Measurements from ENCODE around the gene CLDN12.

Gene CLDN12

DNA sequence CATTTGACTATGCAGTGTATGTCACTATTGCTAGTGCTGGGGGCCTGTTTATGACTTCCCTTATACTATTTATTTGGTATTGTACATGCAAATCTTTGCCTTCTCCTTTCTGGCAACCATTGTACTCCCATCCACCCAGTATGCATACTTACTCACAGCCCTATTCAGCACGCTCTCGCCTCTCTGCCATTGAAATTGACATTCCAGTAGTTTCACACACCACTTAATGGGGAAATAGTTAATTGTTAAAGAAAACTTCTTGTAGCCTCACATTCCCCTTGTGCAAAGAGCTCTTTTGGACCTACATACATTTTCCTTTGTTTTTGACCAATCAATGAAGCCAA, 9.9 kb downstream of the CLDN12 start:
- Histone ChIP-seq H3K14ac (ENCODE audit: low read length) (no peak overlapping the region), H2BK5ac (ENCODE audit: low read length) (no peak overlapping the region), H2AK5ac (ENCODE audit: low read depth, low read length) (no peak overlapping the region), H3K9ac (ENCODE audit: low read depth, low read length, poor library complexity) (no peak overlapping the region), H2AFZ (ENCODE audit: low read length) (no peak overlapping the region), H3K4me3 (ENCODE audit: low read length in 2 of 2) (no peak overlapping the region), H3K18ac (ENCODE audit: low read length) (no peak overlapping the region), H3K36me3 (replicated peaks in 1 of 2; ENCODE audit: control insufficient read depth in 2 of 2, insufficient read depth in 2 of 2, low read length in 2 of 2) (peaks cover 8 to 68% of the 10 kb centered on the region in 2 donors), H4K8ac (ENCODE audit: low read depth, low read length) (no peak overlapping the region), H2BK120ac (ENCODE audit: low read depth, low read length) (no peak overlapping the region), H3K79me1 (ENCODE audit: low read depth, low read length) (peaks cover 2% of the 10 kb centered on the region), H3K23ac (ENCODE audit: low read depth, low read length, poor library complexity) (no peak overlapping the region), H3K4ac (ENCODE audit: low read length) (no peak overlapping the region), H4K91ac (ENCODE audit: low read depth, low read length, poor library complexity) (no peak overlapping the region), H3K9me3 (replicated peaks in 1 of 2; ENCODE audit: control insufficient read depth in 2 of 2, insufficient read depth in 1 of 2, low read depth in 1 of 2, low read length in 2 of 2) (peaks cover 0 to 2% of the 10 kb centered on the region in 2 donors), H3K4me2 (ENCODE audit: insufficient read depth, low read length, poor library complexity, severe bottlenecking) (no peak overlapping the region), H2BK12ac (ENCODE audit: low read length) (no peak overlapping the region), H2BK15ac (ENCODE audit: low read length) (no peak overlapping the region), H3K27ac (replicated peaks; ENCODE audit: low read length) (no peak overlapping the region), H3K27me3 (ENCODE audit: control insufficient read depth in 3 of 3, insufficient read depth in 3 of 3, low read depth in 1 of 3, low read length in 3 of 3) (no peaks in the 10 kb centered on the region), H3K4me1 (ENCODE audit: control insufficient read depth in 2 of 2, insufficient read depth in 1 of 2, low read depth in 1 of 2, low read length in 2 of 2) (no peaks in the 10 kb centered on the region)
- WGBS, 2 donors (ENCODE audit: extremely low coverage in 2 of 2, insufficient read length in 2 of 2, insufficient replicate concordance in 1 of 2), result no CpG with 5 or more reads among the region's 2 CpGs
- DNase-seq (ENCODE audit: low spot score), result no peak

DNA sequence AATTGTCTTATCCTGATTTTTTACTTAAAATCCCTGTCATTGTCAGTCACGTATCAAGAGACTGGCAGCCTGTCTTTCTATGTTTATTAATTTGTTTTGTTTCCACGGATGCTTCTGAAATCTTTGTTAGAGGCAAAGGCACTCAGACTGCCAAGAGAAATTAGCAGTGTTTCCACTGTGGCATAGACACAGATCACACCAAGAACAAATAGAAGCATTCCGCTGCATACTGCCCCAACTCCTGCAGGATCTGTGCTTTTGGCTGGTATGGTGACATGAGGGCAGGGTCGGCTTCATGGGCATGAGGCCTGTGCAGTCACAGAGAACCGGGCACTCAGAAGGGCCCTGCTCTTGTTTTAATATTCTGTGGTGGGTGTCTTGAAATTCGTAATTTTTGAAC, 18.4 kb downstream of the CLDN12 start:
- H2BK120ac ChIP-seq (ENCODE audit: low read depth, low read length), result no peak overlapping the region
- no peak overlapping the region for H3K4me2 ChIP-seq (ENCODE audit: insufficient read depth, low read length, poor library complexity, severe bottlenecking)
- no peaks in the 10 kb centered on the region for H3K9me3 ChIP-seq (replicated peaks in 1 of 2; ENCODE audit: control insufficient read depth in 2 of 2, insufficient read depth in 1 of 2, low read depth in 1 of 2, low read length in 2 of 2)
- no peak overlapping the region for H2BK15ac ChIP-seq (ENCODE audit: low read length)
- no peak overlapping the region for H4K91ac ChIP-seq (ENCODE audit: low read depth, low read length, poor library complexity)
- no peak overlapping the region for H2BK5ac ChIP-seq (ENCODE audit: low read length)
- no peak overlapping the region for H3K14ac ChIP-seq (ENCODE audit: low read length)
- WGBS, 2 donors (ENCODE audit: extremely low coverage in 2 of 2, insufficient read length in 2 of 2, insufficient replicate concordance in 1 of 2), result no CpG with 5 or more reads among the region's 6 CpGs
- no peak overlapping the region for H2BK12ac ChIP-seq (ENCODE audit: low read length)
- no peak overlapping the region for H3K9ac ChIP-seq (ENCODE audit: low read depth, low read length, poor library complexity)
- H4K8ac ChIP-seq (ENCODE audit: low read depth, low read length), result no peak overlapping the region
- H3K23ac ChIP-seq (ENCODE audit: low read depth, low read length, poor library complexity), result no peak overlapping the region
- no peaks in the 10 kb centered on the region for H3K4me1 ChIP-seq (ENCODE audit: control insufficient read depth in 2 of 2, insufficient read depth in 1 of 2, low read depth in 1 of 2, low read length in 2 of 2)
- no peak overlapping the region for H3K4me3 ChIP-seq (ENCODE audit: low read length in 2 of 2)
- no peak overlapping the region for H3K4ac ChIP-seq (ENCODE audit: low read length)
- H3K27me3 ChIP-seq (ENCODE audit: control insufficient read depth in 3 of 3, insufficient read depth in 3 of 3, low read depth in 1 of 3, low read length in 3 of 3), result no peaks in the 10 kb centered on the region
- no peak for DNase-seq (ENCODE audit: low spot score)
- no peak overlapping the region for H3K27ac ChIP-seq (replicated peaks; ENCODE audit: low read length)
- peaks cover 0 to 1% of the 10 kb centered on the region in 2 donors for H3K36me3 ChIP-seq (replicated peaks in 1 of 2; ENCODE audit: control insufficient read depth in 2 of 2, insufficient read depth in 2 of 2, low read length in 2 of 2)
- H2AFZ ChIP-seq (ENCODE audit: low read length), result no peak overlapping the region
- H3K18ac ChIP-seq (ENCODE audit: low read length), result no peak overlapping the region
- H3K79me1 ChIP-seq (ENCODE audit: low read depth, low read length), result peaks cover 3% of the 10 kb centered on the region
- H2AK5ac ChIP-seq (ENCODE audit: low read depth, low read length), result no peak overlapping the region

DNA sequence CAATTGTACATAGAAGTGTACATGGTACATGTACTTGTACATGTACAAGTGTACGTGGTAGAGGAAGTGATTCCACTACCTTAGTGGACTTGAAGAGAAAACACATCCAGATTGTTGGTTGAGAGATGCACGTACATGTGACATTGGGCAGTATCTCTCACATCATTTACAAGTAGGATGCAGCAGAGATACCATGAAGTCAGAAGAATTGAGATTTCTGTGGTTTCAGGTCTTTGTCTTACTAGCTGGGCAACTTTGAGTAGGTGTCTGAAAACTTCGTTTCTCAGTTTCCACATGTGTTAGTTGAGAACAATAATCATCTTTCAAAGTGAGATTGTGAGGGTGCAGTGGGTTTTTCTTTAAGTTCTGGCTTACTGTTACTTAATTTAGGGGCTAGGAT, 21.5 kb downstream of the CLDN12 start:
- H3K9ac ChIP-seq (ENCODE audit: low read depth, low read length, poor library complexity), result no peak overlapping the region
- no CpG with 5 or more reads among the region's 3 CpGs for WGBS, 2 donors (ENCODE audit: extremely low coverage in 2 of 2, insufficient read length in 2 of 2, insufficient replicate concordance in 1 of 2)

DNA sequence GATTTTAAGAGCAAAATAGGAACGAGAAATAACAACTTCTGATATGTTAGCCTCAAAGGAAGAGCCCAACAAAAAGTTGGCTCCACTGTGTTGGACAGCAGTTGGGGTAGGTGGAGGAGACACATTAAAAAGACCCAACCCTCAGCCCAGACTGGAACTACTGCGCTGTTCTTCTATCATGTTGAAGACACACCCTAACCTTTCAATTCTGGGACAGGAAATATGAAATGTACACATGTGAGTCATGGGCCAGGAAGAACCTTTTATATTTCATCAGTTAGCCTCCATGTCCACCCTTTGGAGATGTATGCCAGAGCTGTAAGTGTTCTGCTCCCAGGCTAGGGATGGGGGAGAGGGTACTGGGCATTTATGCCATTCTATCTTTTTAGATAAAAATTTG, 22.1 kb downstream of the CLDN12 start:
- Histone ChIP-seq H3K4me1 (ENCODE audit: control insufficient read depth in 2 of 2, insufficient read depth in 1 of 2, low read depth in 1 of 2, low read length in 2 of 2) (no peaks in the 10 kb centered on the region), H2BK12ac (ENCODE audit: low read length) (no peak overlapping the region), H3K18ac (ENCODE audit: low read length) (no peak overlapping the region), H2BK5ac (ENCODE audit: low read length) (no peak overlapping the region), H3K4ac (ENCODE audit: low read length) (no peak overlapping the region), H3K9me3 (replicated peaks in 1 of 2; ENCODE audit: control insufficient read depth in 2 of 2, insufficient read depth in 1 of 2, low read depth in 1 of 2, low read length in 2 of 2) (no peaks in the 10 kb centered on the region), H3K14ac (ENCODE audit: low read length) (no peak overlapping the region), H3K4me2 (ENCODE audit: insufficient read depth, low read length, poor library complexity, severe bottlenecking) (no peak overlapping the region), H3K79me1 (ENCODE audit: low read depth, low read length) (no peaks in the 10 kb centered on the region), H4K8ac (ENCODE audit: low read depth, low read length) (no peak overlapping the region), H3K27me3 (ENCODE audit: control insufficient read depth in 3 of 3, insufficient read depth in 3 of 3, low read depth in 1 of 3, low read length in 3 of 3) (no peaks in the 10 kb centered on the region), H3K4me3 (ENCODE audit: low read length in 2 of 2) (no peak overlapping the region), H3K36me3 (replicated peaks in 1 of 2; ENCODE audit: control insufficient read depth in 2 of 2, insufficient read depth in 2 of 2, low read length in 2 of 2) (no peaks in the 10 kb centered on the region), H2BK15ac (ENCODE audit: low read length) (no peak overlapping the region), H2BK120ac (ENCODE audit: low read depth, low read length) (no peak overlapping the region), H3K27ac (replicated peaks; ENCODE audit: low read length) (no peak overlapping the region), H4K91ac (ENCODE audit: low read depth, low read length, poor library complexity) (no peak overlapping the region), H2AFZ (ENCODE audit: low read length) (no peak overlapping the region), H3K23ac (ENCODE audit: low read depth, low read length, poor library complexity) (no peak overlapping the region), H2AK5ac (ENCODE audit: low read depth, low read length) (no peak overlapping the region), H3K9ac (ENCODE audit: low read depth, low read length, poor library complexity) (no peak overlapping the region)
- WGBS, 2 donors (ENCODE audit: extremely low coverage in 2 of 2, insufficient read length in 2 of 2, insufficient replicate concordance in 1 of 2), result no CpG with 5 or more reads among the region's 2 CpGs
- DNase-seq (ENCODE audit: low spot score), result no peak

More for the DNA sequence above, 21.5 kb downstream of the CLDN12 start:
- Histone ChIP-seq H2BK5ac (ENCODE audit: low read length) (no peak overlapping the region), H4K91ac (ENCODE audit: low read depth, low read length, poor library complexity) (no peak overlapping the region), H2BK120ac (ENCODE audit: low read depth, low read length) (no peak overlapping the region), H3K14ac (ENCODE audit: low read length) (no peak overlapping the region), H3K23ac (ENCODE audit: low read depth, low read length, poor library complexity) (no peak overlapping the region), H3K9me3 (replicated peaks in 1 of 2; ENCODE audit: control insufficient read depth in 2 of 2, insufficient read depth in 1 of 2, low read depth in 1 of 2, low read length in 2 of 2) (no peaks in the 10 kb centered on the region), H3K4me2 (ENCODE audit: insufficient read depth, low read length, poor library complexity, severe bottlenecking) (no peak overlapping the region), H3K27ac (replicated peaks; ENCODE audit: low read length) (no peak overlapping the region), H2AFZ (ENCODE audit: low read length) (no peak overlapping the region), H3K4me1 (ENCODE audit: control insufficient read depth in 2 of 2, insufficient read depth in 1 of 2, low read depth in 1 of 2, low read length in 2 of 2) (no peaks in the 10 kb centered on the region), H3K4me3 (ENCODE audit: low read length in 2 of 2) (no peak overlapping the region), H2BK12ac (ENCODE audit: low read length) (no peak overlapping the region), H3K36me3 (replicated peaks in 1 of 2; ENCODE audit: control insufficient read depth in 2 of 2, insufficient read depth in 2 of 2, low read length in 2 of 2) (no peaks in the 10 kb centered on the region), H3K18ac (ENCODE audit: low read length) (no peak overlapping the region), H2AK5ac (ENCODE audit: low read depth, low read length) (no peak overlapping the region), H4K8ac (ENCODE audit: low read depth, low read length) (no peak overlapping the region), H2BK15ac (ENCODE audit: low read length) (no peak overlapping the region), H3K79me1 (ENCODE audit: low read depth, low read length) (no peaks in the 10 kb centered on the region), H3K27me3 (ENCODE audit: control insufficient read depth in 3 of 3, insufficient read depth in 3 of 3, low read depth in 1 of 3, low read length in 3 of 3) (no peaks in the 10 kb centered on the region), H3K4ac (ENCODE audit: low read length) (no peak overlapping the region)
- DNase-seq (ENCODE audit: low spot score), result no peak
